ENCODE data around the gene CMTM7.

DNA sequence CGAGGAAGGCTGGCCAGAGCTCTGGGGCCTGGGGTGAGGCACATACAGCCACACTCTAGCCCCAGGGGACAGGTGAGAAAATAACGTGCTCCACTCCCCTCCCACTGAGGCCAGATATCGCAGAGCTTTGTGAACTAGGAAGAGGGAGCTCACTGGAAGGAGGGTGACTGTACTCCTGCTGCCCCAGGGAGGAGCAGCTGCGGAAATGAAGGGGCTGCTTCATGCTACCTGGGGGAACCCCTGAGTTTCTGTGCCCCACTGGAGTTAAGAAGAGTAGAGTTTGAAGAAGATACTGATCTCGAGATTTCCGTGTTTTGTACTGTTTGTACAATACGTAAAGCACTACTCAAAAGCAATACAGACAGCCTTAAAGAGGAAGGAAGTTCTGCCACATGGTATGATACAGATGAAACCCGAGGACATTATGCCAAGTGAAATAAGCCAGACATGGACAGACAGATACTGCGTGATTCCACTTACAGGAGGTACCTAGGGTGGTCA lies 66.4 kb downstream of the CMTM7 start:
- TF ChIP-seq CTCF (IDR thresholded peaks at IDR 0.05) (no peak), POLR2A (IDR thresholded peaks at IDR 0.05) (no peak), POLR2AphosphoS5 (IDR thresholded peaks at IDR 0.05) (no peak)
